GM23248 (cell line): ENCODE measurements around the gene MEI1.

Experiments
- EZH2 ChIP-seq: fragments of 200-600 bp; sonication (generic); IDR thresholded peaks from 2 replicates; pipeline ENCODE4 v1.6.1; 2018; ENCODE audit warnings: antibody characterized with exemption, mild to moderate bottlenecking; ENCODE audit not compliant: insufficient read depth, poor library complexity, severe bottlenecking
- EZH2phosphoT487 ChIP-seq: fragments of 200-600 bp; sonication (generic); IDR thresholded peaks from 2 replicates; pipeline ENCODE4 v1.6.1; 2018; ENCODE audit warnings: antibody characterized with exemption, moderate library complexity, mild to moderate bottlenecking, low read depth; ENCODE audit not compliant: insufficient read depth

DNA sequence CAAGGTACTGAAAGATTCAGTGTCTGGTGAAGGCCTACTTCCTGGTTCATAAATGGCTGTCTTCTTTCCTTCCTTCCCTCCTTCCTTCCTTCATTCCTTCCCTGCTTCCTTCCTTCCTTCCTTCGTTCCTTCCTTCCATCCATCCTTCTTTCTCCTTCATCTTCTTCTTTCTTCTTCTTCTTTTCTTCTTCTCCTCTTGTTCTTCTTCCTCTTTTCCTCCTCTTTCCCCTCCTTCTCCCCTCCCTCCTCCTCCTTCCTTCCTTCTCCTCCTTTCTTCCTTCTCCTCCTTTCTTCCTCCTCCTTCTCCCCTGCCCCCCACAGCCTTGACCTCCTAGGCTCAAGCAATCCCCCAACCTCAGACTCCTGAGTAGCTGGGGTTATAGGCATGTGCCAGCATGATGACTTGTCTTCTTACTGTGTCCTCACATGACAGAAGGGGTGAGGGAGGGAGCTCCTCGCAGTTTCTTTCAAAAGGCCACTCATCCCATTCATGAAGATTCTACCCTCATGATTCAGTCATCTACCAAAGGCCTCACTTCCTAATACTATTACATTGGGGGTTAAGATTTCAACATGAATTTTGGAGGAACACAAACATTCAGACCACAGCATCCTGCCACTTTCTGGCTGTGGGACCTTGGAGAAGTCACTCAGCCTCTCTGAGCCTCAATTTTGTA lies 78.6 kb downstream of the MEI1 start:
- TF ChIP-seq EZH2 = no peak
- no peak for TF ChIP-seq EZH2phosphoT487
